Colonic mucosa (tissue), 4 donors: Measurements from ENCODE around the gene TNFRSF13B. TPM values are rescaled to one million over a fixed set of nuclear protein-coding genes. Genes with fewer than 3 reads are reported as not detected.

ENCODE experiments used
- DNase-seq: peaks from one replicate; pipeline ENCODE4 v3.0.0-alpha.2; 2020
- H3K27ac ChIP-seq: fragments of 200-600 bp; one replicate; pipeline ENCODE4 v1.8.0; 2021
- H3K27me3 ChIP-seq: fragments of 200-600 bp; one replicate; pipeline ENCODE4 v1.8.0; 2021
- H3K36me3 ChIP-seq: fragments of 200-600 bp; one replicate; pipeline ENCODE4 v1.8.0; 2021
- H3K4me1 ChIP-seq: fragments of 200-600 bp; one replicate; pipeline ENCODE4 v1.8.0; 2021; ENCODE audit warnings: mild to moderate bottlenecking
- H3K4me3 ChIP-seq: fragments of 200-600 bp; one replicate; pipeline ENCODE4 v1.8.0; 2021
- H3K9ac ChIP-seq, 2 donors: one replicate each; pipeline ENCODE4 v1.7.0; 2013; ENCODE audit warnings: control low read depth in 2 of 2, low read depth in 2 of 2, low read length in 2 of 2
- H3K9me3 ChIP-seq: fragments of 200-600 bp; one replicate; pipeline ENCODE4 v1.8.0; 2021
- intact Hi-C: fragments of 100-400 bp; cut with DNase I; formaldehyde crosslinking; loops from one replicate; pipeline ENCODE4 v1.14.1; 2022
- total RNA-seq, 2 donors: library from RNA; stranded (reverse); fragmentation: NEBNext Ultra II Directional in 1 of 2; extraction: Animal tissue kit (Norgen Biotek cat#: 25700) in 1 of 2; gene quantifications; one replicate each; pipeline ENCODE4 v1.2.1, GENCODE V29; 2021
- TF ChIP-seq, protein P1 (sequence below): fragments of 200-600 bp; IDR thresholded peaks from one replicate; pipeline ENCODE4 v1.8.0; 2022; ENCODE audit warnings: antibody characterized with exemption, mild to moderate bottlenecking
- donor health status: healthy.
- donor health status: DM: no; HTN: no; CAD: no.
- donor health status: DM: no; HTN: no; CAD: no.

Gene TNFRSF13B
- total RNA-seq, 2 donors from 2014 or later = 0.42 to 1.1 TPM

DNA sequence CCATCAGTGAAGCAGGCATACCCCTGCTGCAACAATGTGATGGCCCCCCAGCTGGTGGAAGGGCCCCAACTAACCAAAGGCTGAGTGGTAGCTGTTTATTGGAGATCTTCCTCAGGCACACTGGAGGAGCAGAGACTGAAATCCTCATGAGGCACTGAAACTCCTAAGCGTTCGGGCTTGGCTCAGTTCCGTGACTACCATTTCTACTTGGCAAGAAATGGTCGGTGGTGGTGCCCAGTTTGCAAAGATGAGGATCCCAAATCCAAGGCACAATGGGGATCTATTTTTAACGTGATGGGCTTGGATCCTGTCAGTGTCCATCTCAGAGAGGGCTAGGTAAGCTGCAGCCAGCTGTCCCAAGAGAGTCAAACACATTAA is 82.8 kb downstream of the TNFRSF13B start:
- no peak overlapping the region for H3K9ac ChIP-seq
- no peaks in the 10 kb centered on the region for H3K27me3 ChIP-seq
- H3K4me1 ChIP-seq = no peaks in the 10 kb centered on the region
- intact Hi-C loops = no loop called here
- H3K27ac ChIP-seq = no peak overlapping the region
- no peak for DNase-seq
- no peaks in the 10 kb centered on the region for H3K36me3 ChIP-seq
- H3K4me3 ChIP-seq = no peak overlapping the region
- H3K9me3 ChIP-seq = no peaks in the 10 kb centered on the region
- TF ChIP-seq, protein P1, sequence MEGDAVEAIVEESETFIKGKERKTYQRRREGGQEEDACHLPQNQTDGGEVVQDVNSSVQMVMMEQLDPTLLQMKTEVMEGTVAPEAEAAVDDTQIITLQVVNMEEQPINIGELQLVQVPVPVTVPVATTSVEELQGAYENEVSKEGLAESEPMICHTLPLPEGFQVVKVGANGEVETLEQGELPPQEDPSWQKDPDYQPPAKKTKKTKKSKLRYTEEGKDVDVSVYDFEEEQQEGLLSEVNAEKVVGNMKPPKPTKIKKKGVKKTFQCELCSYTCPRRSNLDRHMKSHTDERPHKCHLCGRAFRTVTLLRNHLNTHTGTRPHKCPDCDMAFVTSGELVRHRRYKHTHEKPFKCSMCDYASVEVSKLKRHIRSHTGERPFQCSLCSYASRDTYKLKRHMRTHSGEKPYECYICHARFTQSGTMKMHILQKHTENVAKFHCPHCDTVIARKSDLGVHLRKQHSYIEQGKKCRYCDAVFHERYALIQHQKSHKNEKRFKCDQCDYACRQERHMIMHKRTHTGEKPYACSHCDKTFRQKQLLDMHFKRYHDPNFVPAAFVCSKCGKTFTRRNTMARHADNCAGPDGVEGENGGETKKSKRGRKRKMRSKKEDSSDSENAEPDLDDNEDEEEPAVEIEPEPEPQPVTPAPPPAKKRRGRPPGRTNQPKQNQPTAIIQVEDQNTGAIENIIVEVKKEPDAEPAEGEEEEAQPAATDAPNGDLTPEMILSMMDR = no peak

Other genes with a start within 250 kb of the TNFRSF13B start
- 100 to 1,000 TPM; 146 to 211 TPM for gene MPRIP, start 70.3 kb upstream of the TNFRSF13B start, total RNA-seq
- 1 to 10 TPM; 1.3 to 1.4 TPM for gene PLD6, start 234.2 kb upstream of the TNFRSF13B start, total RNA-seq